Breast epithelium (tissue), 4 donors: Measurements from ENCODE around the gene ARHGAP26. TPM values are rescaled to one million over a fixed set of nuclear protein-coding genes. Genes with fewer than 3 reads are reported as not detected.

ENCODE experiments used
- DNase-seq, 2 donors: peaks; one replicate each; pipeline ENCODE4 v3.0.0-alpha.2; 2019; ENCODE audit warnings: low spot score in 2 of 2
- H3K27ac ChIP-seq, 2 donors: fragments of 200-600 bp; sonication (generic) in 1 of 2; one replicate each; pipeline ENCODE4 v1.5.1; 2016 to 2019; ENCODE audit warnings: mild to moderate bottlenecking in 1 of 2
- H3K27me3 ChIP-seq, 2 donors: fragments of 200-600 bp; sonication (generic) in 1 of 2; one replicate each; pipeline versions ENCODE4 v1.5.1 to v1.6.0; 2017 to 2019; ENCODE audit warnings: control low read depth in 1 of 2, mild to moderate bottlenecking in 1 of 2
- H3K36me3 ChIP-seq: fragments of 200-600 bp; one replicate; pipeline ENCODE4 v1.5.1; 2019
- H3K4me1 ChIP-seq, 2 donors: fragments of 200-600 bp; sonication (generic); one replicate each; pipeline ENCODE4 v1.5.1; 2016 to 2019; ENCODE audit warnings: control low read depth in 1 of 2
- H3K4me3 ChIP-seq, 3 donors: fragments of 200-600 bp; sonication (generic); 1 replicate in 2 of 3; 2 replicates in 1 of 3; pipeline ENCODE4 v1.5.1; 2016 to 2019; ENCODE audit warnings: mild to moderate bottlenecking in 3 of 3, moderate library complexity in 2 of 3
- H3K9me3 ChIP-seq, 2 donors: fragments of 200-600 bp; sonication (generic) in 1 of 2; one replicate each; pipeline ENCODE4 v1.5.1; 2016 to 2019; ENCODE audit warnings: control low read depth in 1 of 2
- CTCF ChIP-seq, 3 donors: fragments of 450-650 bp; IDR thresholded peaks; one replicate each; pipeline ENCODE4 v1.5.1; 2016 to 2017; ENCODE audit warnings: antibody characterized with exemption in 3 of 3, mild to moderate bottlenecking in 3 of 3, moderate library complexity in 3 of 3
- POLR2A ChIP-seq: fragments of 450-650 bp; IDR thresholded peaks from one replicate; pipeline ENCODE4 v1.6.1; 2016; ENCODE audit warnings: antibody characterized with exemption, mild to moderate bottlenecking, moderate library complexity
- POLR2AphosphoS5 ChIP-seq, 3 donors: sonication (generic); formaldehyde crosslinking; IDR thresholded peaks; one replicate each; pipeline ENCODE4 v1.6.1; 2017; ENCODE audit warnings: antibody characterized with exemption in 3 of 3
- intact Hi-C: fragments of 100-400 bp; cut with DNase I; formaldehyde crosslinking; loops from one replicate; pipeline ENCODE4 v1.15.1; 2023; ENCODE audit warnings: low total_unique reads
- total RNA-seq, 3 donors: library from RNA; depleted of rRNA; stranded (reverse); fragments of >200 nt; gene quantifications; one replicate each; pipeline ENCODE4 v1.1.0, GENCODE V29; 2016

ARHGAP26 gene
- total RNA-seq, 3 donors from 2014 or later, result 33.1 to 89.0 (median 56.4) TPM

GRCh38 chr5:142902186-142902965, 132.2 kb downstream of the ARHGAP26 start:
- intact Hi-C loops, result no loop called here
- Histone ChIP-seq H3K27ac (no peak overlapping the region), H3K27me3 (no peaks in the 10 kb centered on the region), H3K36me3 (no peaks in the 10 kb centered on the region), H3K4me1 (no peaks in the 10 kb centered on the region), H3K4me3 (no peak overlapping the region), H3K9me3 (no peaks in the 10 kb centered on the region)
- TF ChIP-seq POLR2AphosphoS5 (IDR thresholded peaks at IDR 0.05) (no peak), CTCF (IDR thresholded peaks at IDR 0.05) (no peak), POLR2A (no peak)
- no peak for DNase-seq

- TF ChIP-seq POLR2AphosphoS5 (IDR thresholded peaks at IDR 0.05), result no peak
- no peak for TF ChIP-seq CTCF (IDR thresholded peaks at IDR 0.05)
- no peak for TF ChIP-seq POLR2A
- Histone ChIP-seq H3K27ac (no peak overlapping the region), H3K27me3 (no peaks in the 10 kb centered on the region), H3K36me3 (no peaks in the 10 kb centered on the region), H3K4me1 (no peaks in the 10 kb centered on the region), H3K9me3 (no peaks in the 10 kb centered on the region), H3K4me3 (no peak overlapping the region)
- DNase-seq, result no peak
- intact Hi-C loops, result no loop called here
Observed at GRCh38 chr5:142904416-142904815, 134.2 kb downstream of the ARHGAP26 start.

- Histone ChIP-seq H3K9me3 (no peaks in the 10 kb centered on the region), H3K4me3 (no peak overlapping the region), H3K27me3 (no peaks in the 10 kb centered on the region), H3K27ac (no peak overlapping the region), H3K36me3 (no peaks in the 10 kb centered on the region), H3K4me1 (no peaks in the 10 kb centered on the region)
- TF ChIP-seq POLR2AphosphoS5 (IDR thresholded peaks at IDR 0.05) (no peak), POLR2A (no peak), CTCF (IDR thresholded peaks at IDR 0.05) (no peak)
- DNase-seq, result no peak
- intact Hi-C loops, result no loop called here
Observed at GRCh38 chr5:142905348-142905747, 135.2 kb downstream of the ARHGAP26 start.

- Histone ChIP-seq H3K4me3 (peak overlapping the region in 1 of 3 donors; percentile 13), H3K27ac (peak overlapping the region in 1 of 2 donors; percentile 29), H3K4me1 (no peaks in the 10 kb centered on the region), H3K9me3 (no peaks in the 10 kb centered on the region), H3K27me3 (no peaks in the 10 kb centered on the region), H3K36me3 (no peaks in the 10 kb centered on the region)
- no peak for DNase-seq
- intact Hi-C loops, result no loop called here
- TF ChIP-seq POLR2AphosphoS5 (IDR thresholded peaks at IDR 0.05), result peak in 1 of 3 donors; percentile 13
- no peak for TF ChIP-seq CTCF (IDR thresholded peaks at IDR 0.05)
- no peak for TF ChIP-seq POLR2A
Observed at GRCh38 chr5:142906863-142907671, 136.9 kb downstream of the ARHGAP26 start.

GRCh38 chr5:142908659-142909058, 138.5 kb downstream of the ARHGAP26 start:
- Histone ChIP-seq H3K4me3 (no peak overlapping the region), H3K36me3 (no peaks in the 10 kb centered on the region), H3K27ac (no peak overlapping the region), H3K4me1 (no peaks in the 10 kb centered on the region), H3K27me3 (no peaks in the 10 kb centered on the region), H3K9me3 (no peaks in the 10 kb centered on the region)
- intact Hi-C loops, result no loop called here
- no peak for TF ChIP-seq CTCF (IDR thresholded peaks at IDR 0.05)
- no peak for TF ChIP-seq POLR2AphosphoS5 (IDR thresholded peaks at IDR 0.05)
- TF ChIP-seq POLR2A, result no peak
- no peak for DNase-seq
